ENCODE results near the gene ZNF584.

DNA sequence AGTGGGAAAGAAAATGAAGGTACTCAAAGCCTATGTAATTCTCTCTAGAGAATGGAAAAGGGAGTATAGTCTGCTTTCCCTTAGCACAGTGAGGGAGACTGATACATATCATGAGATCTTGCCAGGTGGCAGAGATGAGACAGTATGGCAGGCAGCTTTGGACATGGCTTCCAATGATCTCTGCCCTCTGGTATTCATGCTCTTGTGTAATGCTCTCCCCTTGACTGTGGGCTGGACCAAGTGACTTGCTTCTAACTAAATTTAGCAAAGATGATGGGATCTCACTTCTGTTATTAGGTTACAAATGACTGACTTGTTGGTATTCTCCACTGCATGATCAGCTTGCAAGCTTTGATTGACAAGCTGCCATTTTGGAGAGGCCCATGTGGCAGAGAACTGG, 21.3 kb downstream of the ZNF584 start:
- TF ChIP-seq, protein P1, sequence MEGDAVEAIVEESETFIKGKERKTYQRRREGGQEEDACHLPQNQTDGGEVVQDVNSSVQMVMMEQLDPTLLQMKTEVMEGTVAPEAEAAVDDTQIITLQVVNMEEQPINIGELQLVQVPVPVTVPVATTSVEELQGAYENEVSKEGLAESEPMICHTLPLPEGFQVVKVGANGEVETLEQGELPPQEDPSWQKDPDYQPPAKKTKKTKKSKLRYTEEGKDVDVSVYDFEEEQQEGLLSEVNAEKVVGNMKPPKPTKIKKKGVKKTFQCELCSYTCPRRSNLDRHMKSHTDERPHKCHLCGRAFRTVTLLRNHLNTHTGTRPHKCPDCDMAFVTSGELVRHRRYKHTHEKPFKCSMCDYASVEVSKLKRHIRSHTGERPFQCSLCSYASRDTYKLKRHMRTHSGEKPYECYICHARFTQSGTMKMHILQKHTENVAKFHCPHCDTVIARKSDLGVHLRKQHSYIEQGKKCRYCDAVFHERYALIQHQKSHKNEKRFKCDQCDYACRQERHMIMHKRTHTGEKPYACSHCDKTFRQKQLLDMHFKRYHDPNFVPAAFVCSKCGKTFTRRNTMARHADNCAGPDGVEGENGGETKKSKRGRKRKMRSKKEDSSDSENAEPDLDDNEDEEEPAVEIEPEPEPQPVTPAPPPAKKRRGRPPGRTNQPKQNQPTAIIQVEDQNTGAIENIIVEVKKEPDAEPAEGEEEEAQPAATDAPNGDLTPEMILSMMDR (IDR thresholded peaks at IDR 0.05; ENCODE audit: low read depth, low read length): no peak
- no peak for TF ChIP-seq EZH2phosphoT487 (IDR thresholded peaks at IDR 0.05; ENCODE audit: low read depth)

Data from OCI-LY3 (cell line).